ENCODE data around the gene TRPM2.

TRPM2 gene

GRCh38 chr21:44399955-44400790, 46.8 kb downstream of the TRPM2 start:
- no peaks in the 10 kb centered on the region for H3K36me3 ChIP-seq (ENCODE audit: insufficient read depth, low read length)
- no peak overlapping the region for H3K9ac ChIP-seq (ENCODE audit: low read depth, low read length)
- peaks cover 5% of the 10 kb centered on the region for H3K9me3 ChIP-seq (ENCODE audit: insufficient read depth, low read length, severe bottlenecking)
- no peak overlapping the region for H3K4me2 ChIP-seq (ENCODE audit: insufficient read depth, low read length)
- ATAC-seq (ENCODE audit: insufficient read depth, low read depth) (no peak), DNase-seq (no peak)
- H2AFZ ChIP-seq (ENCODE audit: low read depth, low read length): no peak overlapping the region
- no peak overlapping the region for H3K27ac ChIP-seq (ENCODE audit: low read length)
- H3K79me2 ChIP-seq (ENCODE audit: insufficient read depth, low read length): no peaks in the 10 kb centered on the region
- no peaks in the 10 kb centered on the region for H3K4me1 ChIP-seq (ENCODE audit: insufficient read depth, low read length)
- H4K20me1 ChIP-seq (ENCODE audit: insufficient read depth, low read length): no peaks in the 10 kb centered on the region; the same call in 1 of the 2 replicates
- no peak for TF ChIP-seq EZH2 (IDR thresholded peaks at IDR 0.05; ENCODE audit: borderline replicate concordance, low read depth, low read length, severe bottlenecking)
- TF ChIP-seq CTCF (IDR thresholded peaks at IDR 0.05; ENCODE audit: borderline replicate concordance, extremely low read depth, low read length, poor library complexity, severe bottlenecking): no peak
- no peaks in the 10 kb centered on the region for H3K27me3 ChIP-seq (ENCODE audit: insufficient read depth, low read length, poor library complexity)
- no peak overlapping the region for H3K4me3 ChIP-seq (ENCODE audit: low read depth in 1 of 2, low read length in 2 of 2)

GRCh38 chr21:44400791-44401385, 47.5 kb downstream of the TRPM2 start:
- H3K79me2 ChIP-seq (ENCODE audit: insufficient read depth, low read length): no peaks in the 10 kb centered on the region
- no peaks in the 10 kb centered on the region for H3K36me3 ChIP-seq (ENCODE audit: insufficient read depth, low read length)
- H2AFZ ChIP-seq (ENCODE audit: low read depth, low read length): no peak overlapping the region
- H4K20me1 ChIP-seq (ENCODE audit: insufficient read depth, low read length): no peaks in the 10 kb centered on the region; the same call in 1 of the 2 replicates
- H3K9ac ChIP-seq (ENCODE audit: low read depth, low read length): no peak overlapping the region
- H3K9me3 ChIP-seq (ENCODE audit: insufficient read depth, low read length, severe bottlenecking): peaks cover 5% of the 10 kb centered on the region
- TF ChIP-seq EZH2 (IDR thresholded peaks at IDR 0.05; ENCODE audit: borderline replicate concordance, low read depth, low read length, severe bottlenecking): no peak
- TF ChIP-seq CTCF (IDR thresholded peaks at IDR 0.05; ENCODE audit: borderline replicate concordance, extremely low read depth, low read length, poor library complexity, severe bottlenecking): no peak
- no peak overlapping the region for H3K4me3 ChIP-seq (ENCODE audit: low read depth in 1 of 2, low read length in 2 of 2)
- H3K4me1 ChIP-seq (ENCODE audit: insufficient read depth, low read length): no peaks in the 10 kb centered on the region
- H3K27me3 ChIP-seq (ENCODE audit: insufficient read depth, low read length, poor library complexity): no peaks in the 10 kb centered on the region
- ATAC-seq (ENCODE audit: insufficient read depth, low read depth) (no peak), DNase-seq (no peak)
- no peak overlapping the region for H3K4me2 ChIP-seq (ENCODE audit: insufficient read depth, low read length)
- H3K27ac ChIP-seq (ENCODE audit: low read length): no peak overlapping the region

GRCh38 chr21:44401386-44402160, 48.2 kb downstream of the TRPM2 start:
- Histone ChIP-seq H3K9ac (ENCODE audit: low read depth, low read length) (no peak overlapping the region), H4K20me1 (ENCODE audit: insufficient read depth, low read length) (no peaks in the 10 kb centered on the region; the same call in 1 of the 2 replicates), H3K27ac (ENCODE audit: low read length) (no peak overlapping the region), H3K4me1 (ENCODE audit: insufficient read depth, low read length) (no peaks in the 10 kb centered on the region), H3K4me2 (ENCODE audit: insufficient read depth, low read length) (no peak overlapping the region), H3K4me3 (ENCODE audit: low read depth in 1 of 2, low read length in 2 of 2) (no peak overlapping the region), H3K79me2 (ENCODE audit: insufficient read depth, low read length) (no peaks in the 10 kb centered on the region), H3K9me3 (ENCODE audit: insufficient read depth, low read length, severe bottlenecking) (peaks cover 5% of the 10 kb centered on the region), H3K36me3 (ENCODE audit: insufficient read depth, low read length) (no peaks in the 10 kb centered on the region), H3K27me3 (ENCODE audit: insufficient read depth, low read length, poor library complexity) (no peaks in the 10 kb centered on the region), H2AFZ (ENCODE audit: low read depth, low read length) (no peak overlapping the region)
- no peak for DNase-seq
- no peak for TF ChIP-seq EZH2 (IDR thresholded peaks at IDR 0.05; ENCODE audit: borderline replicate concordance, low read depth, low read length, severe bottlenecking)
- TF ChIP-seq CTCF (IDR thresholded peaks at IDR 0.05; ENCODE audit: borderline replicate concordance, extremely low read depth, low read length, poor library complexity, severe bottlenecking): no peak
- ATAC-seq (ENCODE audit: insufficient read depth, low read depth): no peak

Data from DND-41 (cell line).